Measurements from ENCODE around the gene HPS5.
"Not testable (repeated sequence)": the region's sequence is repeated elsewhere in the genome, so short reads cannot be mapped to it uniquely, and the experiment has no call there.

Gene HPS5

GRCh38 chr11:18321969-18322711 is at the start of gene HPS5, which contains the start of gene GTF2H1:
HPS5 (minus strand) TSS chr11:18322140; CDS start chr11:18317858, 4,282 bp downstream.
GTF2H1 (plus strand) TSS chr11:18322567; CDS start chr11:18333075, 10,508 bp downstream.
- peak; percentile 96 for DNase-seq

- no peak for DNase-seq
Observed at GRCh38 chr11:18371279-18371678, 49.3 kb upstream of the HPS5 start.

GRCh38 chr11:18369398-18369797 is 47.5 kb upstream of the HPS5 start:
- DNase-seq, result no peak

- no peak for DNase-seq
Observed at GRCh38 chr11:18368221-18368620, 46.3 kb upstream of the HPS5 start.

- DNase-seq, result no peak
Observed at GRCh38 chr11:18367431-18367830, 45.5 kb upstream of the HPS5 start.

GRCh38 chr11:18366286-18366685 is 44.3 kb upstream of the HPS5 start:
- DNase-seq, result no peak

- DNase-seq, result no peak
Observed at GRCh38 chr11:18365741-18366140, 43.8 kb upstream of the HPS5 start.

GRCh38 chr11:18364495-18365073 is 42.6 kb upstream of the HPS5 start:
- DNase-seq, result no peak

GRCh38 chr11:18361154-18361553 is 39.2 kb upstream of the HPS5 start:
- no peak for DNase-seq

GRCh38 chr11:18358646-18359045 is 36.7 kb upstream of the HPS5 start:
- DNase-seq, result no peak

GRCh38 chr11:18352581-18352980 is 30.6 kb upstream of the HPS5 start:
- DNase-seq, result no peak

GRCh38 chr11:18347471-18348125 is 25.7 kb upstream of the HPS5 start:
- no peak for DNase-seq

GRCh38 chr11:18332891-18333290 is 11.0 kb upstream of the HPS5 start:
- no peak for DNase-seq

- no peak for DNase-seq
Observed at GRCh38 chr11:18332302-18332701, 10.4 kb upstream of the HPS5 start.

- no peak for DNase-seq
Observed at GRCh38 chr11:18330921-18331320, 9.0 kb upstream of the HPS5 start.

GRCh38 chr11:18329196-18329870 is 7.4 kb upstream of the HPS5 start:
- no peak for DNase-seq

GRCh38 chr11:18324381-18324780 is 2.4 kb upstream of the HPS5 start:
- no peak for DNase-seq

- not testable (repeated sequence) for DNase-seq
Observed at GRCh38 chr11:18323881-18324280, 1.9 kb upstream of the HPS5 start.

GRCh38 chr11:18322818-18323570 is 1.1 kb upstream of the HPS5 start:
- no peak for DNase-seq

GRCh38 chr11:18321578-18321968 is 367 bp downstream of the HPS5 start:
- DNase-seq, result no peak

GRCh38 chr11:18320617-18321016 is 1.3 kb downstream of the HPS5 start:
- DNase-seq, result no peak

- DNase-seq, result no peak
Observed at GRCh38 chr11:18319914-18320313, 2.0 kb downstream of the HPS5 start.

GRCh38 chr11:18317551-18317950 is 4.4 kb downstream of the HPS5 start:
- DNase-seq, result no peak
